HepG2 (cell line): ENCODE data around the gene HAUS7.

Source experiments
- GLI4 ChIP-seq: sonication (generic); formaldehyde crosslinking; IDR thresholded peaks from 2 replicates; pipeline ENCODE4 v1.5.1; 2020; ENCODE audit warnings: missing genetic modification reagents, mild to moderate bottlenecking, moderate library complexity, borderline replicate concordance
- ZNF138 ChIP-seq: sonication (generic); formaldehyde crosslinking; IDR thresholded peaks from 2 replicates; pipeline ENCODE4 v1.5.0; 2020; ENCODE audit warnings: mild to moderate bottlenecking, low read depth, missing genetic modification reagents

GRCh38 chrX:153454901-153455550 lies 15.3 kb downstream of the HAUS7 start:
- TF ChIP-seq ZNF138 (no peak), GLI4 (CRISPR knock-in tag) (no peak)
